Ovary (tissue), 3 donors: ENCODE data around the gene LTB.

Experiments
- EP300 ChIP-seq: sonication (generic); formaldehyde crosslinking; IDR thresholded peaks from one replicate; pipeline ENCODE4 v1.6.1; 2017; ENCODE audit warnings: antibody characterized with exemption
- POLR2A ChIP-seq: fragments of 450-650 bp; IDR thresholded peaks from one replicate; pipeline ENCODE4 v1.6.1; 2017; ENCODE audit warnings: antibody characterized with exemption, mild to moderate bottlenecking, moderate library complexity
- TF ChIP-seq, protein P1 (sequence below), 3 donors: fragments of 450-650 bp in 2 of 3; fragments of 200-600 bp in 1 of 3; IDR thresholded peaks; one replicate each; pipeline versions ENCODE4 v1.5.1 to v1.8.0; 2016 to 2022; ENCODE audit warnings: antibody characterized with exemption in 3 of 3, mild to moderate bottlenecking in 1 of 3
- donor health status: DM: no; HTN: no; CAD: no.

DNA sequence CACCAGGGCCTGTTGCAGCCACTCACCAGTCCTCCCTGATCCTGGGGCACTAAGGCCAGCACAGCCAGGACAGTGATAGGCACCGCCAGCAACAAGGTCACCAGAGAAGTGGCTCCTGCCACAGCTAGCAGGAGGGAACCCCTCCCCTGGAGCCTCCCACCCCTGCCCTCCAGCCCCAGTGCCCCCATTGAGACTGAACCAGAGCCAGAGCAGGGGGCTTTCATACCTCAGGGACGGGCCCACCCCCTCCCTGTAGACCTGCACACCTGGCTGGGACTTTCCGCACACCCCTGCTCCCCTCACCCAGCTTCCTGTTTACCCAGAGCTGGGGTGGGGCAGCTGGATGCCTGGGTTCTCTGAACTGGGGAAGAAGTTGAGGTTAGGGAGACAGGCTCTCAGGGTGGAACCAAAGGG is at the start of gene LTB:
- TF ChIP-seq, protein P1, sequence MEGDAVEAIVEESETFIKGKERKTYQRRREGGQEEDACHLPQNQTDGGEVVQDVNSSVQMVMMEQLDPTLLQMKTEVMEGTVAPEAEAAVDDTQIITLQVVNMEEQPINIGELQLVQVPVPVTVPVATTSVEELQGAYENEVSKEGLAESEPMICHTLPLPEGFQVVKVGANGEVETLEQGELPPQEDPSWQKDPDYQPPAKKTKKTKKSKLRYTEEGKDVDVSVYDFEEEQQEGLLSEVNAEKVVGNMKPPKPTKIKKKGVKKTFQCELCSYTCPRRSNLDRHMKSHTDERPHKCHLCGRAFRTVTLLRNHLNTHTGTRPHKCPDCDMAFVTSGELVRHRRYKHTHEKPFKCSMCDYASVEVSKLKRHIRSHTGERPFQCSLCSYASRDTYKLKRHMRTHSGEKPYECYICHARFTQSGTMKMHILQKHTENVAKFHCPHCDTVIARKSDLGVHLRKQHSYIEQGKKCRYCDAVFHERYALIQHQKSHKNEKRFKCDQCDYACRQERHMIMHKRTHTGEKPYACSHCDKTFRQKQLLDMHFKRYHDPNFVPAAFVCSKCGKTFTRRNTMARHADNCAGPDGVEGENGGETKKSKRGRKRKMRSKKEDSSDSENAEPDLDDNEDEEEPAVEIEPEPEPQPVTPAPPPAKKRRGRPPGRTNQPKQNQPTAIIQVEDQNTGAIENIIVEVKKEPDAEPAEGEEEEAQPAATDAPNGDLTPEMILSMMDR (IDR thresholded peaks at IDR 0.05) = no peak
- TF ChIP-seq POLR2A (no peak), EP300 (no peak)
